Activated effector memory CD4-positive, alpha-beta T cell treated with Interleukin-2 at 50 U/mL for 16 hours (primary cell): ENCODE data around the gene KLHDC9.

Source experiments
- DNase-seq: peaks from one replicate; pipeline ENCODE4 v3.0.0-alpha.2; 2020

KLHDC9 gene

DNA sequence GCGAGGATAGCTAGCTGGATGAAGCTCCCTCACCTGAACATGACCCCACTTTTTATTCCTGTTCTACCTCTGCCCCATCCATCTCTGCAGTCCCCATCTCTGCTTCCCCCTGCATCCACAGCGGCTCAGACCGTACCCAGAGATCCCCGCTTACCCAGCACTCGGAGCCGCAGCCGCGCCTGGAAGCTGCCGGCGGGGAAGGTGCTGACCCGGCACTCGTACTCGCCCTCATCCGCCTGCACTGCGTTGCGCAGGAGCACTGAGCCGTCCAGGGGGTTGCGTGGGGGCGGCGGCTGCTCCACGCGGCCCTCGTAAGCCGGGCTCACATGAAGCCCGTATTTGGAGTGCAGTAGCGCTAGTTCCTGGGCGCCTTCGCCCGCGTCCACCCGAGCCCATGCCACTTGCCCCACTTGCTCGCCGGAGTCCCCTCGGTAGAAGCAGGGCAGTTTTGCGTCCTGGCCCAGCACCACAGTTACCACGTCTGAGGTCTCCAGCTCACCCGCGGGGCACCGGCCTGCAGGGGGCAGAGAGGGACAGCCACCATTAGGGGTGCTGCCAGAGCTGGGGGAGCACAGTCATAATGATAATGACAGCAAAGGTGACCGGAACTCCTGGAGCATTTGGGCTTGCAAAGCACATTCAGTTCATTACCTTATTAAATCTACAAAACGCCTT is 18.6 kb upstream of the KLHDC9 start:
- DNase-seq, result no peak

DNA sequence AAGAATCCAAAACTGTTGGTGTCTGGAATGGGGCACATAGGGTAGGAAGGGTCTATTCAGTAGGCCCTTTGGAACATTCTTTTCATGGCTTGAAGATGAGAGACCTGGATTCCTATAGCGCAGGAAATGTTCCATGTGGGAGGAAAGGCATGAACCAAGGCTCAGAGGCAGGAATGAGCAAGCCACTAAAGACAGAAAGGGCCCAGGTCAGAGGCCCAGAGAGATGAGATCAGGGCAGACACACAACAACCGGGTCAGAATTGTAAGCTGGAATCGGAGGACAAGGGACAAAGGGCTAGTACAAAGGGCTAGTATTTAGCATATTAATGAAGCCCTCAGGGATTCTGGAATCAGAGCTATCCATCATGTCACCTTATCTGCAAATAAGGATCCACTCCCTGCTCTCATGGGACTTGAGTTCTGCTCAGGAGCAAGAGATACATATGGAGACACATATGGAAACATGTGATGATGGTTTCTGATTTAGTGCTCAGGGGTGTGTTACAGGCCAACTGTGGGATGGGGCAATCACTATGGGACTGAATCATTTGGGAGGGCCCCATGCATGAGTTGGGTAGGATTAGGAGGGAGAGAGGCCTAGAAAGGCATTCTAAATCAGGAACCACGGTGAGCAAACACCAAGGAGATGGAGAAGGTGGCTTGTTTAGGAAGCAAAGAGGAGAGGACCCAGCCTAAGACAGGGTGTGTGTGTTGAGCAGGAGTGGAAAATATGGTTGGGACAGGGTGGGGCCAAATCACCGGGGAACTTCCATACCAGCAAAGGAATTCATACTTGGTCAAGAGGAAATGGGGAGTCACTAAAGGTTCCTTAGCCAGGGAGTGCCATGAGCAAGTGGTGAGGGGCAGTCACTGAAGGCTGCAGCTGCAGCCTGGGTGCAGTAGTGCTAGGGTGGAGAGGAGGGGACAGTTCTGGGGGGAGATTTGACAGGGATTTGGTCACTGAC is 17.4 kb upstream of the KLHDC9 start:
- DNase-seq, result no peak

DNA sequence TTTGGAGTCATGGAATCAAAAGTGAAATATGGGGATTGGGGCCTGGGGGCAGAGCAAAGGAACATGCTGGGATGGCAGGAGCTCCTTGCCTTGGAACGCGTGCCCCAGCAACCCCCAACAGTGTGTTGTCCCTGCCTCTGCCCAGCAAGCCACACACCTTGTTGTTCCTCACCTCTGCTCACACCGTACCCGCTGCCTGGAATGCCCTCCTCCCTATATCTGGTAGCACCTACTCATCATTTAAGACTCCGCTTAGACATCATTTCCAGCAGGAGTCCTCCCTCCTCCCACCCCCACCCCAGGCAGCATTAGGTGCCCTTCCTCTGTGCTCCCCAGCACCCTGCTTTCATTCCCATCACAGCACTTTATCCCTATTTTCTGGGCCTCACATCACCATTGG is 16.6 kb upstream of the KLHDC9 start:
- no peak for DNase-seq

DNA sequence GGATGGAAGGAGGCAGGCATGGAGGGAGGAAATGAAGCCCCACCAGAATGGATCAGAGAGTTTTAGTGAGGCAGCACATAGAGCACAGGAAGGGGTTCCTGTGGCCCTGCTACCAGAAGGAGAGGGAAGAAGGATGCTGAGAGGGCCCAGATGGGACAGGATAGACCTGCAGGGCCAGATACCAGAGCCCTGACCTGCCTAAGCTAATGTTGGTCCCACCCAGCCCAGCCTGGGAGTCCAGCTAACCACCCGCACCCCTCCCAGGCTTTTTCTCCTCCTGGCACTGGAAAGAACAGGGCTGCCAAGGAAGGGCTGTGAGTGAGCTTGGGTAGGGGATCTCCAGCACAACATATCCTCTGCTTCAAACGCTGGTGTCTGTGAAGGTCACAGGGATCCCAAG is 15.7 kb upstream of the KLHDC9 start:
- no peak for DNase-seq

DNA sequence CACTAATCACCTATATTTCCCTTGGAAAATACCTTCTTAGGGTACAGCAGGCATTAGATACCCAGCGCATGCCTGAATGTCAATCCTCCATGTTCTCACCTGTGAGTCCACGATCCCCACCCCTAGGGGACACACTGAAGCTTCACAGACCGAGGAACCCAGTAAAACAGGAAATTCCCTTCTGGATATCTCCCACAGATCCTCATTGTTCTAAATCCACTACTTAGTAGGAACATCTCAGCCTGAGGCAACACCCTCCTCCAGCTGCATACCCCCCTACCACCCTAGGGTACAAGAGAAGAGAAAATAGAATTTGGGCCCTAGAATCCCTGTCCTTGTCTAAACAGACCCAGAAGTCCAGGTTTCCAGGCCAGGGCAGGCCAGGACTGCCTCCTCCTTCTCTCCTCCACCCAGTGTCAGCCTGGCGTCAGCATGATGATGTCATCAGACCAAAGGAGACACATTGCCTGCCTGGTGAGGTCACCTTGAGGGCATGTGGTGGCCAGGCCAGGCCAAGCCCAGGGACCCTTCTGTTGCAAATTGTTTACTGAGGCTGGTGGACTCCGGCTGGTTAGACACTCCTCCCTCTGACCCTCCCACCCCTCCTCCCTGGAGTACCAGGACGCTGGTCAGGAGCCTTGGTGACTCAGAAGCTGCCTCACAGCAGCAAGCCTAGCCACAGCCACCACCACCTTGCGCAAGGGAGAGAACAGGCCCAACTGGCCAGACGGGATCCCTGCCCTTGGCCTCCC is 15.0 kb upstream of the KLHDC9 start:
- no peak for DNase-seq

DNA sequence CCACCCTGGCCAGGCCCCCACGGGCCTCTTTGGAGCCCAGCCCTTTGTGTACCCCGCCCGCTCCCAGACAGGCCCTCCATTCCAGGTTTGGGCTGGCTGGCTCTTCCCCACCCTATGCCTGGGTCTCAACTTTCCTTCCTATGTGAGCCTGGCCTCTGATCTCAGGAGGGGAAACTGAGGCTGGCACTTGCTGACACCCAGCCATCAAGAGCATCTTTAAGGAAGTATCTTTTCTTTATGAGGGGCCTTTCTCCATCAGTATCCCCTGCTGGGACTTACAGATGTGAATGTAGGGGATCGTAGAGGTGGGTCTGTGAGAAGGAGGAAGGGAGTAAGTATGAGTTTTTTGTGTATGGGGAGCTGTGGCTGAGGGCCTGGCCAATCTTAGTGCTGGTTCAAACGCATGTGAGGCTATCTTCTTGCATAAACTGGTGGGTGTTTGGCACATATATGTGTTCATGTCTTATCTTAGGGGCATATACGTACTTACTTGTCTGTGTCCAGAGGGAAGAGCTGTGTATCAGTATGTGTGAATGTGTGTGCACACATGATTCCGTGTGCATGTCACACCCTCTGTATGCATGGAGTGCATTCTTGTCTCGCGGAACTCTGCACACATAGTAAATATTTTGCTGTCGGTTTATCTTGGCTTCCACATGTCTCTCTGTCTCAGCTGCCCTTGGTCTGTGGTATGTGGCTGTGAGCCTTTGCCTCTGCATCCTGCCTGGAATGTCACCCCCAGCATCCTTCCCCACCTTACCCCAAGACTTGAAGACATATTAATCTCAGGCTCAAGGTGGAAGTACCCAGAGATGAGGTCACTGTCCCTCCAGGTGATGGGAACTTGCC is 14.2 kb upstream of the KLHDC9 start:
- DNase-seq, result no peak

DNA sequence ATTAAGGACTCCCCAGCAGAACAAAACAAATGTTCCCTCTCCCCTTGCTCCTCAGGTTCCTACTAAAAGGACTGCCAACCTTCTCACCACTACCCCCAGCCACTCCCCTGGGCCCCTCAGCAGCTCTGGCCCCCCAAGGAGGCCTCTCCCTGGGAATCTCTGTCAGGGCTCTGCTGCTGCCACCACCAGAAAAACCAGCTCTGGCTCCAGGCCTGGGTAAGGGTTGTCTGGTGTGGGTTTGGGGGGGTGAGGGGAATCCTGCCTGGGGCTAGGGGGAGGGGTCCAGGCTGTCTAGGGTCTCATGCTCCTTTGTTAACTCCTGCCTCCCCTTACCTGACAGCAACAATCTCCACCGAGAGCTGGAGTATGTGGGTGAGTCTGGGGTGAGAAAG is 13.6 kb upstream of the KLHDC9 start:
- no peak for DNase-seq

DNA sequence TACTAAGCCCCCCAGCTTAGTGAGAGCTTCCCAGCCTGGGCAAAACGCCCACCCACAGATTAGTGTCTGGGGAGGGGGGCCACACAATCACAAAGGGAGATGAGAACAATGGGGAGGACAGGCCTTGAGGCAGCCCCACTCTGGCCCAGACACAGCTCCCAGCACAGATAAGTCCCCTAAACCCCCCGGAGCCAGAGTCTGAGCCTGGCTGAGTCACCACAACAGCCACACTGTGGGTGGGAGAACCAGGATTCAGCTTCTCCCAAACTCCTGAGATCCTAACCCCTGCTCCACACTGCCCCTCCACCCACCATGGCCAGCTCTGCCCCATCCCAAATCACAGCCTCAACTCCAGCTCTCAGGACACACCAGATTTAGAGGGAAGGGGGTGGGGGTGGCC is 13.0 kb upstream of the KLHDC9 start:
- DNase-seq, result no peak

DNA sequence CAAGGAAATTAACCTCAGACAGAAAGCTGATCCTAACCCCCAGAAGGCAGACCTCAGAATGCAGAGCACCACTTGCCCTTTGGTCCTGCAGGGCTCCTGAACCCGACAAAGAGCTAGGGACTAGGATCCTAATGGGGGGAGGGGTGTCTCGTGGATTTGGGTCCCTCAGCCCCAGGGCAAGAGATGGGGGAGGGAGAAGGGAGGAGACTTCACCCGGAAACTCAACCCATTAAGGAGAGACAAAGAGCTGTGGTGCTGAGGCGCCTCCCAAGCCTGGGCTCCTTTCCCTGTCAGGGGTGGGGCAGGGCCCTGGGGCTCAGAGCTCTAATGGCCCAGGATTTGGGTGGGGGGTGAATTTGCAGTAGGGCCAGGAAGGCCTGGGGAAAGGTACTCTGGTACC is 11.7 kb upstream of the KLHDC9 start:
- DNase-seq, result no peak

DNA sequence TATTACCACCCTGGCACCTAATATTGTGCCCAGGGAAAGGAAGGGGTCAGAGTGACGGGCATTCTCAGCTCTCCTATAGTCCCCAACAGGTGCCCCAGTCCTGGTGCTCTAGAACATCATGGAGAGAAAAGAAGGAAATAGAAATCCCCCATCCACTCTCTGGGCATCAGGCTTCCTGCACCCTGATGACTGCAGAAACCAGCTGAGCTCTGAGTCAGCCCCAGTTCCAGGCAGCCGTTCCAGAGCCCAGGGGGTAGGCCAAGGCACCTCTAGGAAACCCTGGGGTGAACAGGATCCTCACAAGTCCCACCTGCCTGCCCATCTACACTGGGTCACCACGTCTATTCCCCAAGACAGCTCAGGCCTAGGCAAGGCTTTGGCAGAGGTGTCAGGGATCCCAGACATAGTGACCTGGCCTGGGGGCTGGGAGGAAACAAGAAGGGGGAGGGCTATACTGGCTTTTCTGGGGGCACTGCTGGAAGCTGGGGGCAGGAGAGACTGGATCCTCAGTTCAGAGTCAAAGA is 9.5 kb upstream of the KLHDC9 start:
- no peak for DNase-seq

DNA sequence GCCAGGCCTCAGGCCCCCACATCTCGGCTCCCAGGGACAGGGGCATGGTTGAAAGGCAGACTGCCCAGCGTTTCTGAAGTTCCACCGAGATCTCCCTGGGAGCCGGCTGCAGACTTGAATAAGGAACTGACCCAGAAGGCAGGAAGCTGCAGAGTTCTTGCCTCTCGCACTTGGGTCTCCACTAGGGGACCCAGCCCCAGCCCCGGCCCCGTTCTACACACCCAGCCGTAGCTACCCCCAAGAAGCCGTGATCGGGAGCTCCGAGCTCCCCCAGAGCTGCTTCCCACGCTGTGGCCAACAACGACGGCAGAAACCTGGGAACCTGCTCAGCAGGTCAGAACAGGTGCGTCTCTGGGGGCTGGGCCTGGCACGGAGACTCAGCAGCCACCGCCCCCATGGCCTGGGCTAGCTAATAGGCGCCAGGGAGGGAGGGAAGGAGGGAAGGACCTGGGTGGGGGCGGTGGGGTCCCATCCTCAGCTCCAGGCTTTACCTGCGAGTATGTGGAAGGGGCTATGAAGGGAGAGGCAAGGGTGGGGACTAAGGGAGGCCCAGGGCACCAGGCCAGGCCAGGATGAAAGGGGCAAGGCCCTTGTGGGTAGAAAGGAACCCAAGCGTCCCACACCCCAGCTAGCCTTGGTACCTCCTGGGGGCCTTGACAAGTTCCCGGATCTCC is 8.8 kb upstream of the KLHDC9 start, which contains the start of gene NECTIN4:
TSS of gene NECTIN4 (minus strand) at position 308 of the 674 bp plus-strand sequence. CDS start at position 46, 262 bp downstream.
- no peak for DNase-seq

DNA sequence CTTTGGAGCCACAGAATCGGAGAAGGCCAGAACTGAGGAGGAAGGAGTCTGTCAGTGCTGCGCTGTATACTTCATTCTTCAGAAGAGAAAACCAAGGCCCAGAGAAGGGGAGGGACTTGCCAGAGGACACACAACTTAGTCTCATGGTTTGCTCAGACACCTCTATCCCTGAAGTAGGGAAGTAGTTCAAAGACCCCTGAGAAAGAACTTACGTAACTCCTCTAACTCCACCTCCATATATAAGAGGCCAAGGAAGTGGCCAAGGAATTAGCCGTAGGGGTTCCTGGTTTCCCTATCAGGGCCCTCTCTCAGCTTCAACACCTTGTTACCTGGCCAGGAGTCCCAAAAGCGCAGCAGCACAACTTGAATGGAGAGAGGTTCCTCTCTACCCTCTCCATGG is 8.2 kb upstream of the KLHDC9 start:
- DNase-seq, result no peak

DNA sequence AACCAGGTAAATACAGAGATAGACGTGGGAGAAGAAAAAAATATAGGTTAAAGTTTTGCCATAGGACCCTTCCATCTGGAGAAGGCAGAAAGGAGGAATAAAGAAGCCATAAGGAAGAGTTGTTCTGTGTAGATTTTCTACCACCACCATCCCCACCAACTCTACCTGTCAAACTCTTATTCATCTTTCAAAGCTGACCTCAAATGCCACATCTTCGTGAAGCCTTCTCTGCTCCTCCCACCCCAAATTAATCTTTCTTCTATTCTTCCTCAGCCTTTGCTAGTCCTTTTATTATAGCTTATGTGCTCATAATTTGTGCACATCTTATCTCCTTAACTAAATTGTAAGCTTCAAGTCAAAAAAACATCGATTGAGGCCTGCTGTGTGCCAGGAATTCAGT is 7.5 kb upstream of the KLHDC9 start:
- no peak for DNase-seq

DNA sequence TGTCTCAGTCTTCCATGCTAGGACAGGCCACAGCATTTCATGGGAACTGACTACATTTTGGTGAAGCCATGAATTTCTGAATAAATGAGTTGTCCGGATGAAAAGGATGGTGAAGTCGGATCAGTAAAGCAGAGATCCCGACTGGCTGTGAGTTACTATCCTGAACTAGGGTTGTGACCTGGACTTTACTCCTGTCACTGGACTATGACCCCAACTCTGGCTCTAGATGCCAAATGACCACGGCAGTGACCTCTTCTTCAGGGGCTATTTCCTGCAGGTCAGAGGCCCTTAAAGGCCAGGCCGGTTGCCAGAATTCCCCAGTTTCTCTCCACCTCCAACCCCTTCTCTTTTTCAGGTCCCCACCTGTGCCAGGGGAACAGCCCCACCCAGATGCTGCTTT is 7.1 kb upstream of the KLHDC9 start:
- DNase-seq, result no peak

DNA sequence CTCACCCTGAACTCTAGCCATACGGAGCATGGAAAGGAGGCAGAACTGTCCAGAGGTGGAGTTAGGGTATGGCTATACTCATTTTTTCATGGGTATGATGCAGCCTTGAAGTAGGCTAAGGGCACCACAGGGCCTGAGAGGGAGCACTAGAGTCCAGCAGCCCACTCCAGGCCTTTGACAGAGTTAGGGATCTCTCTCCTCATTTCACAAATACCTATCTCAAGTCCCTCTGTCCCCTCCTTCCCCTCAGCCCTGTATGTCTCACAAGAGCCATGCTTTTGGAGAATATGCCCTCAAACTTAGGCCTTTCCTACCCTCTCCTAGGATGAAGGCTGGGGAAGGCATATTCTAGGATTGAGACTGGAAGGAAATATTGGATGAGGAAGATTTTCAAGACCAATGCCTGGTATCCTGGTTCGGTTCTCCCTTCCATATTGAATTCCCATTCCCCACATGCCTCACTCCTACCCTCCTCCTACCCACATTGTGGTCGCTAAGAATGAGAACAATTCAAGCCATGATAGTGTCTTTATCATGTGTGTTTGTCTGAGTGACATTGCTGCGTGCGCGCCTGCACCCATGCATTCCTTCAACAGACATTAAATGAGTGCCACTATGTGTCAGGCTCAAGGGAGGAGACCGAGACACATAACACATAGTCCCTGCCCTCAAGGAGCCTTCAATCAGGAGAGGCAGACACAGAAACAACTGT is 6.2 kb upstream of the KLHDC9 start:
- DNase-seq, result no peak

DNA sequence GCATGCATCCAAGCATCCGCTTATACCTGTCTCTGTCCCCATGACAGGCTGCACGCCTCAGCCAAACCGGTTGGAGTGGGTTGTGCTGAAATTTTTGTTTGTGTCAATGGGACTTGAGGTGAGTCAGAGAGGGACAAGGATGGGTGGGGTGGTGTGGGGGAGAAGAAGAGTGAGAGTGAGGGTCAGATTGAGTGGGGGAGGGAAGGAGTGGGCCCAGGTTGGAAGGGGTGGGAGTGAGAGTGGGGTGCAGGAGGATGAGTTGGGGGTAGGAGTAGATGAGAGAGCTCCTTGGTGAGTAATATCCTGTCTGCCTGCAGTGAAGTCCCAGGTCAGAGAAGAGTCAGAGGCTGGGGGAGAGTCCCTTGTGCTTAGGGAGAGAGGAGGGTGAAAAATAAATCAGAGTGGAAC is 5.5 kb upstream of the KLHDC9 start:
- no peak for DNase-seq

DNA sequence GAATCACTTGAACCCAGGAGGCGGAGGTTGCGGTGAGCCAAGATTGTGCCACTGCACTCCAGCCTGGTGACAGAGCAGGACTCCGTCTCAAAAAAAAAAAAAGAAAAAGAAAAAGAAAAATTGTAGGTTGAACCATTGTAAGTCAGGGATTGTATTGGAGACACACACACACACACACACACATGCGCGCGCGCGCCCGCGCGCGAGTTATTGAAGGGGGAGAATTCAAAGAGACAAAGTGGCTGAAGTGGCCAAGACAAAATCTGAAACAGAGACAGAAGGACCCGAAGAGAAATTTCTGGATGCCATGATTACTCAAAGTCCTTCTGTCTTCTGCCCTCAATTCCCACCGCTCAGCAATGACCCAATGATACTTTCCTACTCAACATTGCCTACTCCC is 3.7 kb upstream of the KLHDC9 start:
- no peak for DNase-seq

DNA sequence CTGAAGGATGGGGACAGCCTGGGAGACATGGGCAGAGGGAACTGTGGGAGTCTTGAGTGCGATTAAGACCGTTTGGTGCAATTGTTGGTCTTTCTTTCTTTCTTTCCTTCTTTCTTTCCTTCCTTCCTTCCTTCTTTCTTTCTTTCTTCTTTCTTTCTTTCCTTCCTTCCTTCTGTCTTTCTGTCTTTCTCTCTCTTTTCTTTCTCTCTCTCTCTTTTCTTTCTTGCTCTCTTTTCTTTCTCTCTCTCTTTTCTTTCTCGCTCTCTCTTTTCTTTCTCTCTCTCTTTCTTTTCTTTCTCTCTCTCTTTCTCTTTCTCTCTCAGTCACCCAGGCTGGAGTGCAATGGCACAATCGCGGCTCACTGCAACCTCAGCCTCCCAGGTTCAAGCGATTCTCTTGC is 2.9 kb upstream of the KLHDC9 start:
- no peak for DNase-seq

DNA sequence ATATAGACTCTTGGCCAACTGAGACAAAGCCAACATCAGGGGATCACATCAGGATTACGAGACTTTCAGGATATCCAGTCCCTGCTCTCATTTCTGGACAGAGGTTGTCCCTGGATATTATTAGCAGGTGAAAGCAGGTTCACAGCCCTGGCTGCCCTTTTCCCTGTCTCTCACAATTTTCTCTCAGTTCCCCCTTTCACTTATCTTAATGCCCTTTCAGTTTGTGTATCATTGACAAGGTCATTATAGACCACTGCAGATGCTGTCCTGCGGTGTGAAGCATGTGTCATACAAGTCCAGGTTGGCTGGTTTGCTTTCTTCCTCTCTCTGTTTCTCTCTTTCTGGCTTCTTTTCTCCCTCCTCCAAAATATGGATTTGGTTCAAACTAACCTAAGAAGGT is 2.1 kb upstream of the KLHDC9 start:
- DNase-seq, result no peak

DNA sequence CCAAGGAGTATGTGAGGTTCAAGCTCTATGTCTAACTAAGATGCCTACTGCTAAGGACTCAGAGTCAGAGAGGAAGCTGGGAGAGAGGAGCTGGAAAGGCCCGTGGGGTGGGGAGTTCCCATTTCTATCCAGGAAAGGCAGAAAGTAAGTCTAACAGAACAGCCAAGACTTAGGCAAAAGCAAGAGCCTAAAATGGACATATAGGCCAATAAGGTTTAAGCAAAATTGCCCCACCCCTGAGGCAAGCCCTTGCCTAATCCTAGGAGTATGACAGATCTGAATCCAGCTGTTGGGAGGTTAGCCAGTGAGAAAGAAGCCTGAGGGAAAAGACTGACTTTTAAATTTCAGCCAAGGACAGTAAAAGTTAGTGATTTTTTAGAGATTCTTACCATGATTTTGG is 1.6 kb upstream of the KLHDC9 start:
- no peak for DNase-seq
